Esophagus muscularis mucosa (tissue), 4 donors: ENCODE results near the gene MTERF1.

ENCODE experiments used
- EP300 ChIP-seq: sonication (generic); formaldehyde crosslinking; IDR thresholded peaks from one replicate; pipeline ENCODE4 v1.6.1; 2017; ENCODE audit warnings: antibody characterized with exemption
- POLR2A ChIP-seq: fragments of 450-650 bp; IDR thresholded peaks from one replicate; pipeline ENCODE4 v1.6.1; 2017; ENCODE audit warnings: antibody characterized with exemption, moderate library complexity, mild to moderate bottlenecking, low read depth
- TF ChIP-seq, protein P1 (sequence below), 3 experiments: fragments of 200-600 bp in 2 of 3; fragments of 450-650 bp in 1 of 3; sonication (generic) in 2 of 3; IDR thresholded peaks; one replicate each; pipeline ENCODE4 v1.5.1; 2017 to 2019; ENCODE audit warnings: antibody characterized with exemption in 3 of 3, mild to moderate bottlenecking in 2 of 3, moderate library complexity in 1 of 3

DNA sequence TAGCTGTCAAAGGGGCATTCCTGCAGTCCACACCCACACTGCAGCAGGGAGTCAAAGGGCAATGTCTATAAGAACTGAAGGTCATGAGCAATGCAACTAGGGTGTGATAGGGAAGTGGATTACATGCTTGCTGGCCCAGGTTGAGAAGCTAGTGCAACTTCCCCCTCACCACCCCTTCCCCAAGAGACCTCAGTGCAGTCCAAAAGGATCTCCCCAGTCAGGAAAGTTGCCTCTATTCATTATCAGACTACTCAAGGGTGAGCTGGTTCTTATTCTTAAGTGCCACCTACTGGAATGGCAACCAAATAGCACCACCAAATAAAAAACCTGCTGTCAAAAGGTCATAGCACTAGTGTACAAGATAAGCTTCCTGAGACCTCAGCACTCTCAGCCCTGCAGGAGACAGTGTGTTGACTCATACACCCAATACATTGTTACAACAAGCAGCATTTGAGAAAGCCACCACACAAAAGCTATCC lies 28.2 kb downstream of the MTERF1 start:
- TF ChIP-seq, protein P1, sequence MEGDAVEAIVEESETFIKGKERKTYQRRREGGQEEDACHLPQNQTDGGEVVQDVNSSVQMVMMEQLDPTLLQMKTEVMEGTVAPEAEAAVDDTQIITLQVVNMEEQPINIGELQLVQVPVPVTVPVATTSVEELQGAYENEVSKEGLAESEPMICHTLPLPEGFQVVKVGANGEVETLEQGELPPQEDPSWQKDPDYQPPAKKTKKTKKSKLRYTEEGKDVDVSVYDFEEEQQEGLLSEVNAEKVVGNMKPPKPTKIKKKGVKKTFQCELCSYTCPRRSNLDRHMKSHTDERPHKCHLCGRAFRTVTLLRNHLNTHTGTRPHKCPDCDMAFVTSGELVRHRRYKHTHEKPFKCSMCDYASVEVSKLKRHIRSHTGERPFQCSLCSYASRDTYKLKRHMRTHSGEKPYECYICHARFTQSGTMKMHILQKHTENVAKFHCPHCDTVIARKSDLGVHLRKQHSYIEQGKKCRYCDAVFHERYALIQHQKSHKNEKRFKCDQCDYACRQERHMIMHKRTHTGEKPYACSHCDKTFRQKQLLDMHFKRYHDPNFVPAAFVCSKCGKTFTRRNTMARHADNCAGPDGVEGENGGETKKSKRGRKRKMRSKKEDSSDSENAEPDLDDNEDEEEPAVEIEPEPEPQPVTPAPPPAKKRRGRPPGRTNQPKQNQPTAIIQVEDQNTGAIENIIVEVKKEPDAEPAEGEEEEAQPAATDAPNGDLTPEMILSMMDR (IDR thresholded peaks at IDR 0.05), result no peak
- TF ChIP-seq POLR2A (no peak), EP300 (no peak)
